Esophagus muscularis mucosa (tissue), 4 donors: ENCODE data around the gene ZSCAN18. TPM values are rescaled to one million over a fixed set of nuclear protein-coding genes. Genes with fewer than 3 reads are reported as not detected.

ENCODE experiments used
- DNase-seq: peaks from one replicate; pipeline ENCODE4 v3.0.0-alpha.2; 2017; ENCODE audit errors: extremely low spot score
- H3K27ac ChIP-seq, 4 donors: fragments of 200-600 bp; sonication (generic); replicated peaks in 1 of 4; 1 replicate in 3 of 4; 2 replicates in 1 of 4; pipeline ENCODE4 v1.5.1; 2016 to 2019; ENCODE audit warnings: mild to moderate bottlenecking in 1 of 4
- H3K27me3 ChIP-seq, 4 donors: fragments of 200-600 bp; sonication (generic); one replicate each; pipeline versions ENCODE4 v1.5.1 to v1.6.0; 2016 to 2019
- H3K36me3 ChIP-seq, 4 donors: fragments of 200-600 bp; sonication (generic); one replicate each; pipeline ENCODE4 v1.5.1; 2016 to 2019
- H3K4me1 ChIP-seq, 4 donors: fragments of 200-600 bp; sonication (generic); one replicate each; pipeline ENCODE4 v1.5.1; 2016 to 2019
- H3K4me3 ChIP-seq, 4 donors: fragments of 200-600 bp; sonication (generic); 1 replicate in 2 of 4; 2 replicates in 2 of 4; pipeline ENCODE4 v1.5.1; 2016 to 2019; ENCODE audit warnings: mild to moderate bottlenecking in 4 of 4, moderate library complexity in 1 of 4
- H3K9me3 ChIP-seq, 4 donors: fragments of 200-600 bp; sonication (generic); 1 replicate in 3 of 4; 2 replicates in 1 of 4; pipeline ENCODE4 v1.5.1; 2016 to 2019
- EP300 ChIP-seq: sonication (generic); formaldehyde crosslinking; IDR thresholded peaks from one replicate; pipeline ENCODE4 v1.6.1; 2017; ENCODE audit warnings: antibody characterized with exemption
- POLR2A ChIP-seq: fragments of 450-650 bp; IDR thresholded peaks from one replicate; pipeline ENCODE4 v1.6.1; 2017; ENCODE audit warnings: antibody characterized with exemption, moderate library complexity, mild to moderate bottlenecking, low read depth
- POLR2AphosphoS5 ChIP-seq, 2 donors: sonication (generic); formaldehyde crosslinking; IDR thresholded peaks; one replicate each; pipeline ENCODE4 v1.6.1; 2017; ENCODE audit warnings: antibody characterized with exemption in 2 of 2
- WGBS: methylation state at CpG from one replicate; pipeline ENCODE4 v1.1.5; 2018; 5-methylcytosine and 5-hydroxymethylcytosine counted together
- intact Hi-C: fragments of 100-400 bp; cut with DNase I; formaldehyde crosslinking; loops from one replicate; pipeline ENCODE4 v1.15.1; 2023
- total RNA-seq, 4 donors: library from RNA; depleted of rRNA; stranded (reverse); fragments of >200 nt; gene quantifications; one replicate each; pipeline versions ENCODE4 v1.1.0 to v1.2.1, GENCODE V29; 2016
- TF ChIP-seq, protein P1 (sequence below), 3 experiments: fragments of 200-600 bp in 2 of 3; fragments of 450-650 bp in 1 of 3; sonication (generic) in 2 of 3; IDR thresholded peaks; one replicate each; pipeline ENCODE4 v1.5.1; 2017 to 2019; ENCODE audit warnings: antibody characterized with exemption in 3 of 3, mild to moderate bottlenecking in 2 of 3, moderate library complexity in 1 of 3

Gene ZSCAN18
- total RNA-seq, 4 donors from 2014 or later = 93.0 to 141 (median 124) TPM

DNA sequence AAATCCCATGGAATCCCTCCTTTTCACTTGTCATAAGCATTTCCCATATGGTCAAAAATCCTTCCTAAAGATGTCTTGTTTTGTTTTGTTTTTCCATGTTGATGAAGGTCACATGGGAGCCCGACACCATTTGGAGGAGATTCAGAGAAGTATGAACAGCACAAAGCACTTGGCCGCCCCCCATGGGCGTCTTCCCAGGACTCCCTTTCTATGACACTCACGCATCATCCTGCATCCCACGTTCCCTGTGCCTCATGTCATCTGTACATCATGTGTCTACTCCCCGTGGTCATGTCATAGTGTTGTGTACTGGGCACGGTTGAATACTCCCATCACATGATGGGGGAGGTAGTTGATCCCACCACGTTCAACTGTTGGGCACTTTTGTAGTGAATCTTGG lies 62.2 kb downstream of the ZSCAN18 start:
- WGBS = 82% methylated on average over 8 of the region's 8 CpGs
- Histone ChIP-seq H3K9me3 (peaks cover 0 to 57% (median 24%) of the 10 kb centered on the region in 4 donors), H3K27me3 (peaks cover 0 to 59% (median 6%) of the 10 kb centered on the region in 4 donors), H3K36me3 (no peaks in the 10 kb centered on the region), H3K4me1 (peaks cover 3 to 26% (median 17%) of the 10 kb centered on the region in 4 donors), H3K27ac (no peak overlapping the region), H3K4me3 (no peak overlapping the region)
- no peak for DNase-seq
- intact Hi-C loops = no loop called here
- TF ChIP-seq EP300 (no peak), POLR2AphosphoS5 (IDR thresholded peaks at IDR 0.05) (no peak), POLR2A (no peak)
- TF ChIP-seq, protein P1, sequence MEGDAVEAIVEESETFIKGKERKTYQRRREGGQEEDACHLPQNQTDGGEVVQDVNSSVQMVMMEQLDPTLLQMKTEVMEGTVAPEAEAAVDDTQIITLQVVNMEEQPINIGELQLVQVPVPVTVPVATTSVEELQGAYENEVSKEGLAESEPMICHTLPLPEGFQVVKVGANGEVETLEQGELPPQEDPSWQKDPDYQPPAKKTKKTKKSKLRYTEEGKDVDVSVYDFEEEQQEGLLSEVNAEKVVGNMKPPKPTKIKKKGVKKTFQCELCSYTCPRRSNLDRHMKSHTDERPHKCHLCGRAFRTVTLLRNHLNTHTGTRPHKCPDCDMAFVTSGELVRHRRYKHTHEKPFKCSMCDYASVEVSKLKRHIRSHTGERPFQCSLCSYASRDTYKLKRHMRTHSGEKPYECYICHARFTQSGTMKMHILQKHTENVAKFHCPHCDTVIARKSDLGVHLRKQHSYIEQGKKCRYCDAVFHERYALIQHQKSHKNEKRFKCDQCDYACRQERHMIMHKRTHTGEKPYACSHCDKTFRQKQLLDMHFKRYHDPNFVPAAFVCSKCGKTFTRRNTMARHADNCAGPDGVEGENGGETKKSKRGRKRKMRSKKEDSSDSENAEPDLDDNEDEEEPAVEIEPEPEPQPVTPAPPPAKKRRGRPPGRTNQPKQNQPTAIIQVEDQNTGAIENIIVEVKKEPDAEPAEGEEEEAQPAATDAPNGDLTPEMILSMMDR (IDR thresholded peaks at IDR 0.05) = no peak

DNA sequence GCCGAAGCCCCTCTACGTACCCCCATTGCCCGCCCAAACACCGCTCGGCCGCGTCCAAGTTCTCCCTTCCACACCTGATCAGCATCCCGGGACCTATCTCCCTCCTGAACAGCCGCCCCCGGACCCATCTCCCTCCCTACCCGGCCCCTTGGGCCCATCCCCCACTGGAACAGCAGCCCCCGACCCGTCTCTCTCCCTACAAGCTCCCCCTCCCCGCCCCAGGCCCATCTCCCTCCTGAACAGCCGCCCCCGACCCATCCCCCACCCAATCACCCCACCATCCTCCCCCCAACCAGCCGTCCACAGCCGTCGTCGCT lies 63.6 kb downstream of the ZSCAN18 start:
- Histone ChIP-seq H3K4me1 (peaks cover 3 to 26% (median 17%) of the 10 kb centered on the region in 4 donors), H3K27me3 (peaks cover 0 to 52% (median 6%) of the 10 kb centered on the region in 4 donors), H3K27ac (peak overlapping the region in 3 of 4 donors; percentile 41 to 78 (median 66)), H3K4me3 (peak overlapping the region; percentile 60 to 71 (median 62)), H3K9me3 (peaks cover 0 to 45% (median 18%) of the 10 kb centered on the region in 4 donors), H3K36me3 (no peaks in the 10 kb centered on the region)
- 7% methylated on average over 15 of the region's 20 CpGs for WGBS
- intact Hi-C loops = no loop called here
- TF ChIP-seq, protein P1 (IDR thresholded peaks at IDR 0.05) = no peak
- no peak for TF ChIP-seq EP300
- no peak for TF ChIP-seq POLR2A
- TF ChIP-seq POLR2AphosphoS5 (IDR thresholded peaks at IDR 0.05) = no peak
- no peak for DNase-seq

Other genes with a start within 250 kb of the ZSCAN18 start
- 10 to 100 TPM; 10.9 to 27.8 (median 19.8) TPM for gene ZNF587, start 248.4 kb downstream of the ZSCAN18 start, total RNA-seq
- 1 to 10 TPM; 5.8 to 9.4 (median 7.5) TPM for gene ZNF814, start 209.2 kb downstream of the ZSCAN18 start, total RNA-seq
- 10 to 100 TPM in 2 of 4 donors, 1 to 10 TPM in 2; 9.1 to 12.9 (median 10.3) TPM for gene ZNF417, start 181.6 kb downstream of the ZSCAN18 start, total RNA-seq
- 10 to 100 TPM; 11.6 to 21.2 (median 16.3) TPM for gene ZNF418, start 162.8 kb downstream of the ZSCAN18 start, total RNA-seq
- 1 to 10 TPM; 4.0 to 5.2 (median 4.6) TPM for gene ZNF256, start 150.5 kb downstream of the ZSCAN18 start, total RNA-seq
- gene C19orf18, start 123.7 kb downstream of the ZSCAN18 start, total RNA-seq = under 1 TPM in 3 of 4 donors, not detected in 1; 0.40 to 0.84 (median 0.83) TPM
- gene ZNF606, start 95.4 kb downstream of the ZSCAN18 start, total RNA-seq = 10 to 100 TPM in 3 of 4 donors, 1 to 10 TPM in 1; 7.6 to 23.3 (median 15.5) TPM
- not detected for gene ZSCAN1, start 64.2 kb downstream of the ZSCAN18 start, total RNA-seq
- 1 to 10 TPM; 5.1 to 9.1 (median 6.6) TPM for gene ZNF135, start 38.9 kb downstream of the ZSCAN18 start, total RNA-seq
- gene ZNF329, start 52.6 kb upstream of the ZSCAN18 start, total RNA-seq = 10 to 100 TPM in 2 of 4 donors, 1 to 10 TPM in 2; 8.3 to 14.0 (median 10.8) TPM
- 10 to 100 TPM; 18.7 to 27.8 (median 22.8) TPM for gene ZNF274, start 84.8 kb upstream of the ZSCAN18 start, total RNA-seq
- 10 to 100 TPM; 29.5 to 38.8 (median 37.6) TPM for gene ZNF544, start 130.7 kb upstream of the ZSCAN18 start, total RNA-seq
- 10 to 100 TPM in 2 of 4 donors, 1 to 10 TPM in 2; 8.1 to 12.3 (median 10.3) TPM for gene ZNF8, start 180.7 kb upstream of the ZSCAN18 start, total RNA-seq
- 10 to 100 TPM; 32.9 to 53.0 (median 38.0) TPM for gene ERVK3-1, start 207.1 kb upstream of the ZSCAN18 start, total RNA-seq
- 1 to 10 TPM; 2.9 to 4.9 (median 3.6) TPM for gene ZSCAN22, start 228.8 kb upstream of the ZSCAN18 start, total RNA-seq